DLD1 (cell line): ENCODE measurements around the gene ATXN7.

Experiments
- in situ Hi-C: cut with HindIII; loops from 2 replicates; pipeline ENCODE4 v1.10.0; 2017; ENCODE audit warnings: low sequenced_read_pairs

ATXN7 gene

GRCh38 chr3:63963496-63963895, 99.8 kb downstream of the ATXN7 start:
- in situ Hi-C loops, result no loop called here

GRCh38 chr3:63964681-63965485, 101.2 kb downstream of the ATXN7 start:
- in situ Hi-C loops, result no loop called here

GRCh38 chr3:63966007-63966406, 102.3 kb downstream of the ATXN7 start:
- in situ Hi-C loops, result no loop called here

GRCh38 chr3:63966871-63967270, 103.2 kb downstream of the ATXN7 start:
- in situ Hi-C loops, result no loop called here

- in situ Hi-C loops, result no loop called here
Observed at GRCh38 chr3:63967675-63968611, 104.3 kb downstream of the ATXN7 start.

- in situ Hi-C loops, result no loop called here
Observed at GRCh38 chr3:63968612-63969350, 105.1 kb downstream of the ATXN7 start.

- in situ Hi-C loops, result no loop called here
Observed at GRCh38 chr3:63969876-63970275, 106.2 kb downstream of the ATXN7 start.

- in situ Hi-C loops, result no loop called here
Observed at GRCh38 chr3:63970631-63971475, 107.2 kb downstream of the ATXN7 start.

- in situ Hi-C loops, result no loop called here
Observed at GRCh38 chr3:63972196-63972595, 108.5 kb downstream of the ATXN7 start.

- in situ Hi-C loops, result no loop called here
Observed at GRCh38 chr3:63972987-63973386, 109.3 kb downstream of the ATXN7 start.

- in situ Hi-C loops, result no loop called here
Observed at GRCh38 chr3:63973406-63973805, 109.7 kb downstream of the ATXN7 start.

GRCh38 chr3:63974451-63974850, 110.8 kb downstream of the ATXN7 start:
- in situ Hi-C loops, result no loop called here

- in situ Hi-C loops, result no loop called here
Observed at GRCh38 chr3:63975723-63976122, 112.1 kb downstream of the ATXN7 start.

- in situ Hi-C loops, result no loop called here
Observed at GRCh38 chr3:63976161-63976871, 112.6 kb downstream of the ATXN7 start.

- in situ Hi-C loops, result no loop called here
Observed at GRCh38 chr3:63976872-63977200, 113.2 kb downstream of the ATXN7 start.

- in situ Hi-C loops, result no loop called here
Observed at GRCh38 chr3:63977893-63978292, 114.2 kb downstream of the ATXN7 start.

GRCh38 chr3:63979093-63979885, 115.6 kb downstream of the ATXN7 start:
- in situ Hi-C loops, result no loop called here

- in situ Hi-C loops, result no loop called here
Observed at GRCh38 chr3:63980019-63980418, 116.4 kb downstream of the ATXN7 start.
